Measurements from ENCODE around the gene PILRA. TPM values are rescaled to one million over a fixed set of nuclear protein-coding genes. Genes with fewer than 3 reads are reported as not detected.
"Not testable (repeated sequence)": the region's sequence is repeated elsewhere in the genome, so short reads cannot be mapped to it uniquely, and the experiment has no call there.

Gene PILRA
- total RNA-seq, 1 experiment from 2014 or later, result 0.28 TPM

DNA sequence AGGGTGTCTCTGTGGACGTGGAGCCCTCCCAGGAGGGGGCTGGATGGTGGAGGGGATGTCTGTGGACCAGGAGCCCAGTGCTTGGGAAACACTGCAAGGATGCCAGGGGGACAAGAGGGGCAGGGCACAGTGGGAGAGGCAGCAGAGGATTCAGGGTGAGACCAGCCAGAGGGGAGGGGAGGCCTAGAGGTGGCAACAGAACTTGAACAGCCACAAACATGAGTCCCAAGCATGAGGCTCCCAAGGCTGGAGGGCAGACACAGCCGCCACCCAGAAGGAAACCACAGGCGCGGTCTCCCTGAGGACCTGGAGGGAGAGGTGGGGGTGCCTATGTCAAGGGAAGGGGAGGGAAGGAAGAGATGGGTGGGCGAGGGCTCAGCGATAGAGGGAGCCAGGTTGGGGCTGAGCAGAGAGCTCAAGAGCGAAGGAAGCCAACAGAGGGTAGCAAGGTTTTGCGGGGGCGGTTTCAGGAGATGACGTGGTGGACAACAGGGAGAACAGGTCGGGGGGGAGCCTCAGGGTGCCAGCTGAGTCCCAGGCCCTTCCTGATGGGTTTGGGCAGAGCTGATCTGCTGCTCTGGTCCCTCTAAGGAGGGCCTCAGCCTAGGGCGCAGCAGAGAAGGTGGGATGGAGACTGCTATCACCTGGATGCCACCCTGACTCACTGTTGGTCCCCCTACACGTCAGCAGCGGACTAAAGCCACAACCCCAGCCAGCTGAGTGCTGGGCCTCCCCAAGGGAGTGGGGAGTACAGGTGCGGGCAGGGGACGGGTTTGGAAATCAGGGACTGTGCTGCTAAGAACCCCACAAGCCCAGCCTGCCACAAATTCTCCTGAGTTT is 6.7 kb upstream of the PILRA start:
- DNase-seq, result no peak
- Histone ChIP-seq H3K27me3 (ENCODE audit: control insufficient read depth, insufficient read depth, low read length) (no peaks in the 10 kb centered on the region), H3K36me3 (replicated peaks; ENCODE audit: control insufficient read depth, insufficient read depth, low read length) (peaks cover 1% of the 10 kb centered on the region), H3K4me3 (ENCODE audit: insufficient read depth, low read depth, low read length) (no peak overlapping the region)

DNA sequence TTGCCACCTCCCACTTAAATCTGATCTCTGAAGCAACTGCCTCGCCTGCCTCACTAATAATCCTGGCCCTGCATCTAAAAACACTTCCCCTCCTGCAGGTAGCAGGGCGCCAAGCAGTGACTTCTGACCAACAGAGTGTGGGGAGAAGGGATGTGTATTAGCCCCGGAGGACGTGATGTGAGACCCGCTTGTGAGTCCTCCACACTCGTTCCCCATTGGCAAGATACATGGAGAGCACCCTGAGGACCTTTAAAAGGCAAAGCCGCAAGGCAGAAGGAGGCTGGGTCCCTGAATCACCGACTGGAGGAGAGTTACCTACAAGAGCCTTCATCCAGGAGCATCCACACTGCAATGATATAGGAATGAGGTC is 6.1 kb upstream of the PILRA start:
- DNase-seq, result no peak
- no peak overlapping the region for H3K4me3 ChIP-seq (ENCODE audit: insufficient read depth, low read depth, low read length)
- H3K27me3 ChIP-seq (ENCODE audit: control insufficient read depth, insufficient read depth, low read length), result no peaks in the 10 kb centered on the region
- H3K36me3 ChIP-seq (replicated peaks; ENCODE audit: control insufficient read depth, insufficient read depth, low read length), result no peaks in the 10 kb centered on the region; the same call in none of the 2 replicates

DNA sequence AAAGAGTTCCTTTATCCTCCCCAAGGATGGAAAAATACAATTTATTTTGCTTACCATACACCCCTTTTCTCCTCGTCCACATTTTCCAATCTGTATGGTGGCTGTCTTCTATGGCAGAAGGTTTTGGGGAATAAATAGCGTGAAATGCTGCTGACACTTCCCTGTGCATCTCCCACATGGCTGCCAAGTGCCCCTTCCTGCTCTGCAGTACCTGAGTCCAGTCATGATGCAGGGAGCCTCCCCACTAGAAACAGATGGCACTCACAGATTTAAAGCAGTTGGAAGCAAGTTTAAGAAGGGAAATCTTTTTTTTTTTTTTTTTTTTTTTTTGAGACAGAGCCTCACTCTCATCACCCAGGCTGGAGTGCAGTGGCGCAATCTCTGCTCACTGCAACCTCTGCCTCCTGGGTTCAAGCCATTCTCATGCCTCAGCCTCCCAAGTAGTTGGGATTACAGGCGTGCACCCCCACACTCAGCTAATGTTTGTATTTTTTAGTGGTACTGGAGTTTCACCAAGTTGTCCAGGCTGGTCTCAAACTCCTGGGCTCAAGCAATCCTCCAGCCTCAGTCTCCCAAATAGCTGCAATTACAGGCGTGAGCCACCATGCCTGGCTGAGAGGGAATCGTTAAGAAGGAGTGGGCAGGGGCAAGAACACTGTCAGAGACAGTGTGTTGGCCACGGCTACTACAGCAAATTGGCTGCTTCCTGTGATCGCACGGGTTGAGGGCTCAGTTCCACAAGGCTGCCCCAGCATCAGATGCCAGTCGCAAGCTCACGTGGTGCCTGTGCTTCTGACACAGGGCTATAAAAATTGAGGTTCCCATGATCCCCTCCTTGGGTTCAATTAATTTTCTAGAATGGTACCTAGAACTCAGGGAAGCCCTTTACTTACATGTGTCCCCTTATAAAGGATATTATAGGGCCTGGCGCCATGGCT is 5.3 kb upstream of the PILRA start:
- DNase-seq, result no peak
- no peaks in the 10 kb centered on the region; the same call in none of the 2 replicates for H3K36me3 ChIP-seq (replicated peaks; ENCODE audit: control insufficient read depth, insufficient read depth, low read length)

DNA sequence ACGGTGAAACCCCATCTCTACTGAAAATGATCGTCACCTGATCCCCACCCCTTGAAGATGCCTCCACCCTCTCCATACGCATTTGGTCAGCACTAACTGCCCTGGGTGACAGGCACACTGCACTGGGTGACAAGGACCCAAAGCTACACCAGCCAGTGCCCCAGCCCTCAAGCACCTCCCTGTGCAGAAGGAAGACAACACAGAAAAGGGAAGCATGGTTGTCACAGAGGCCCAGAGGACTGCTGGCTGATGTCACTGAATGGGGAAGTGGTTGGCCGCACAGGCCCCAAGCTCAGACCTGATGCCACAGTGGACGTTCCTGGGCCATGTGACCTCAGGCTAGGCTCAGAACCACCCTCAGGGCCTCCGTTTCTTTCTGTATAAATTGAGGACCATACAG is 4.2 kb upstream of the PILRA start:
- Histone ChIP-seq H3K27me3 (ENCODE audit: control insufficient read depth, insufficient read depth, low read length) (no peaks in the 10 kb centered on the region), H3K36me3 (replicated peaks; ENCODE audit: control insufficient read depth, insufficient read depth, low read length) (no peaks in the 10 kb centered on the region; the same call in 1 of the 2 replicates), H3K4me3 (ENCODE audit: insufficient read depth, low read depth, low read length) (no peak overlapping the region)
- no peak for DNase-seq

More for the DNA sequence above, 5.3 kb upstream of the PILRA start:
- H3K27me3 ChIP-seq (ENCODE audit: control insufficient read depth, insufficient read depth, low read length), result no peaks in the 10 kb centered on the region
- no peak overlapping the region for H3K4me3 ChIP-seq (ENCODE audit: insufficient read depth, low read depth, low read length)

DNA sequence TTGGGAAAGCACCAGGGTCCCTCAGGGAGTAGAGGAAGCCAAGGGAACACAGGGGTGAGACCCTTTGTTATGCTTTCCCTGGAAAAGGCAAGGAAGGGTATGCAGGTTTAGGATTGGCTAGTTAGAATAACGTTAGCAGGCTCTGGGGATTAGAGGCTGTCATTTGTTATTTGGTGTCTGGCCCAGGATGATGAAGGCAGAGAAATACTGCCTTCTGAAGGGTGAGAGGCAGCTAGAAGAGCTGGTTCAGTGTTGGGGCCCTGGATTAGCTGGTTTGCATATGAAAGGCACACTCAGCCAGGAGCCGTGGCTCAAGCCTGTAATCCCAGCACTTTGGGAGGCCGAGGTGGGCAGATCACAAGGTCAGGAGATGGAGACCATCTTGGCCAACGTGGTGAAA is 3.0 kb upstream of the PILRA start:
- no peaks in the 10 kb centered on the region for H3K27me3 ChIP-seq (ENCODE audit: control insufficient read depth, insufficient read depth, low read length)
- H3K36me3 ChIP-seq (replicated peaks; ENCODE audit: control insufficient read depth, insufficient read depth, low read length), result no peaks in the 10 kb centered on the region; the same call in 1 of the 2 replicates
- no peak overlapping the region for H3K4me3 ChIP-seq (ENCODE audit: insufficient read depth, low read depth, low read length)
- peak; percentile 77 for DNase-seq

DNA sequence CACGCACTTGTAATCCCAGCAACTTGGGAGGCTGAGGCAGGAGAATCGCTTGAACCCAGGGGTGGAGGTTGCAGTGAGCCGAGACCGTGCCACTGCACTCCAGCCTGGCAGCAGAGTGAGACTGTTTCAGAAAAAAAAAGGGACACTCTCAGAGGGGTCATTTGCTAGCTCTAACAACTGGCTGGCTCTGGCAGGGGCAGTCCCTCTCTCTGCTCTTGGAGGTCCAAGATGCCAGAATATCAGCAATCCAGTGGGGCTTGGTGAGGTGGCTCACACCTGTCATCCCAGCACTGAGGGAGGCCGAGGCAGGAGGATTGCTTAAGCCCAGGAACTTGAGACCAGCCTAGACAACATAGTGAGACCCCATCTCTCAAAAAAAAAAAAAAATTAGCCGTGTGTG is 2.5 kb upstream of the PILRA start:
- Histone ChIP-seq H3K4me3 (ENCODE audit: insufficient read depth, low read depth, low read length) (no peak overlapping the region), H3K36me3 (replicated peaks; ENCODE audit: control insufficient read depth, insufficient read depth, low read length) (no peaks in the 10 kb centered on the region; the same call in 1 of the 2 replicates), H3K27me3 (ENCODE audit: control insufficient read depth, insufficient read depth, low read length) (no peaks in the 10 kb centered on the region)
- no peak for DNase-seq

DNA sequence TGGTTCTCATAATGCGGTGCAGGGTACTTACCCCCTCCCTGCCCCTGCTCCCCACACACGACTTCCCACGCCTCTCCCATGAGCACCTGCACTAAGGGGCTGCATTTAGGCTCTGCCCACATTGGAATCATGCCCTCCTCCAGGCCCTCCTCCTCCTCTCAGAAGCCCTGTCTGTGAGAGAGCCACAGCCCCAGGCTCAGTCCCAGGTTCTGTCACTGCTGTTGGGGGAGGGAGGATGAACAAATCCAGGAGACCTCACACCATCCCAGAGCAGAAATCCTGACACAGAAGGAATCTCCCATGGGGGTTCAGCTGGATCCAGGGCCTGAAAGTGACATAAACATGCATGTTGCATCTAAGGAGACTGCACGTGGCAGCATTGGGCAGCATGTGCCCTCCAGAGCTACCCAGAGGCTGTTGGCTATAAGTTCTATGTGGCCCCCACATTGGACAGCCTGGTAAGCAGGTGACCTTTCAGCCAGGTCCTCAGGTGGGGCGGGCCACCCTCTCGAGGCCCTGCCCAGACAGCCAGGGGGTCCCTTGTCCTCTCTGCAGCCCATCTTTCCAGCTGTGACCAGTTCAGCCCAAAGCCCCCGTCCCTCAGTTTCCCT is 1.6 kb upstream of the PILRA start:
- Histone ChIP-seq H3K36me3 (replicated peaks; ENCODE audit: control insufficient read depth, insufficient read depth, low read length) (no peaks in the 10 kb centered on the region; the same call in 1 of the 2 replicates), H3K27me3 (ENCODE audit: control insufficient read depth, insufficient read depth, low read length) (no peaks in the 10 kb centered on the region), H3K4me3 (ENCODE audit: insufficient read depth, low read depth, low read length) (no peak overlapping the region)
- DNase-seq, result no peak

DNA sequence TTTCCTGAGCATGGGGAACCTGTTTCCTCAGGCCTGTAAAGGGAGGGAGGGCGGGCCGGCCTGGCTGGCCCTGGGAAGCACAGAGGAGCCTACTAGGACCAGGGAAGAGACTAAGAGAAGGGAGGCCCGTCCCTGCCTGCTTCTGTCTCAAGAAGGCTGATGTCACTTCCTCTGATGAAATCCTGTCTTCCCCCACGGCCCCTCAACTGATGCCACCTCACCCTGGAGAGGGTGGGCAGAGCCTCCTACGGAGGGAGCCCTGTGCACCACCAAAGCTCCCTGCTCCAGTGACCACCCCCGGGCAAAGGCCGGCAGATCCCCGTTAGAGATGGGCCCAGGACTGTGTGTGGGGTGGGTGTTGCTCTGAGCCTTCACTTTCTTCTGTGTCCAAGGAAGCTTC is 1.0 kb upstream of the PILRA start:
- no peak for DNase-seq

DNA sequence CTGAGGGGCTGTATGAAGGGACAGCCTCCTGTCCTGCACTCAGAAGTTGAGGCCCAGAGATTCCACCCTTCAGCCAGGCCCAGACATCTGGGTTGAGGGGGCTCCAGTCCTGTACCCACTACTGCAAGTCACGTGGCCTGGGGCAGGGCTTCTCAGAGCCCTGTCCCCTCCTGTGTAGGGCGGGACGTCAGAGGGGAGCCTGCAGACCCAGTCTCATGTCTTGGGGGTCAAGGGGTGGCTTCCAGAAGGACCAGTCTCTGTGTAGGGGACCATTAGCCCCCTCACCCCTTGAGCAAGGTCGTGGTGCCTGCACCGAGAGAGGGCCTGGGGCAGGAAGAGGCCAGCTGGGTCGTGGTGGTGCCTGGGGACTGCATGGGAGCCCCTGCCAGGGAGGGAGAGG is 593 bp upstream of the PILRA start:
- no peaks in the 10 kb centered on the region for H3K36me3 ChIP-seq (replicated peaks; ENCODE audit: control insufficient read depth, insufficient read depth, low read length)
- no peak for DNase-seq
- no peaks in the 10 kb centered on the region for H3K27me3 ChIP-seq (ENCODE audit: control insufficient read depth, insufficient read depth, low read length)
- no peak overlapping the region for H3K4me3 ChIP-seq (ENCODE audit: insufficient read depth, low read depth, low read length)

More for the DNA sequence above, 1.0 kb upstream of the PILRA start:
- Histone ChIP-seq H3K27me3 (ENCODE audit: control insufficient read depth, insufficient read depth, low read length) (no peaks in the 10 kb centered on the region), H3K4me3 (ENCODE audit: insufficient read depth, low read depth, low read length) (no peak overlapping the region), H3K36me3 (replicated peaks; ENCODE audit: control insufficient read depth, insufficient read depth, low read length) (no peaks in the 10 kb centered on the region; the same call in 1 of the 2 replicates)

DNA sequence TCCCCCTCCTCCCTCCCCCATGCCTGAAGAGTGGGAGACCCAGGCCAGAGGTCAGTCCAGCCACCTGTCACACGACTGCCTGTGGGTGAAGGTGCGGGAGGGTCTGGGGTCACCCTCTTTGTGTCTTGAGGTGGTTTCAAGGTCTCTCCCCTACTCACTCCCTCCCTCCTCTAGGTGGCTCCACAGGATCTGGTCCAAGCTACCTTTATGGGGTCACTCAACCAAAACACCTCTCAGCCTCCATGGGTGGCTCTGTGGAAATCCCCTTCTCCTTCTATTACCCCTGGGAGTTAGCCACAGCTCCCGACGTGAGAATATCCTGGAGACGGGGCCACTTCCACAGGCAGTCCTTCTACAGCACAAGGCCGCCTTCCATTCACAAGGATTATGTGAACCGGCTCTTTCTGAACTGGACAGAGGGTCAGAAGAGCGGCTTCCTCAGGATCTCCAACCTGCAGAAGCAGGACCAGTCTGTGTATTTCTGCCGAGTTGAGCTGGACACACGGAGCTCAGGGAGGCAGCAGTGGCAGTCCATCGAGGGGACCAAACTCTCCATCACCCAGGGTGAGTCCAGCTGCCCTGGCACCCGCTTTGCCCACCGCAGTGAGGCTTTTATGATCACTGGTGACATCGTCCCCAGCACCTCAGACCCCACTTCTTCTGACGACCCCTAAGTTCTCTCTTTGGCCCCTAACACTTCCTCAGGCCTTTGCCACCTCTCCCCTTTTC is 747 bp downstream of the PILRA start:
- H3K27me3 ChIP-seq (ENCODE audit: control insufficient read depth, insufficient read depth, low read length); DNase-seq; H3K36me3 ChIP-seq (replicated peaks; ENCODE audit: control insufficient read depth, insufficient read depth, low read length); H3K4me3 ChIP-seq (ENCODE audit: insufficient read depth, low read depth, low read length): not testable (repeated sequence)

DNA sequence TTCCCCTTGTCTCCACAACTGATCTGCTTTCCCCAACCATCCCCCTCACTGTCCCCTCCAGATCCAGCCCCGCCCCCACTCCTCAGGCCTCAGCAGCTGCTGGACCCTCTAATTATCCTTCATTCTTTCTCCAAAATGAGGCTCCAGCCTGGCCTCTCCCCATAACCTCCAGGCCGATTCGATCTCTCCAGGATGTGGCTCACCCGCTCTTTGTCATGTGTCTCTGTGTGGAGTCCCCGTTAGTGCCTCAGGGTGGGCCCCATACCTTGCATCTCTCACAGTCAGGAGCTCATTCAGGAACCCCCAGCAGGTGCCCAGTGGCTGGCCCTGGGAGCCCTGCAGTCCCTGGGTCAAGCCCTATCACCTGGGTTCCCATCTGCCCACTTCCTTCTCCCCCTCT is 1.3 kb downstream of the PILRA start:
- no peaks in the 10 kb centered on the region for H3K36me3 ChIP-seq (replicated peaks; ENCODE audit: control insufficient read depth, insufficient read depth, low read length)
- H3K27me3 ChIP-seq (ENCODE audit: control insufficient read depth, insufficient read depth, low read length), result no peaks in the 10 kb centered on the region
- DNase-seq, result no peak
- H3K4me3 ChIP-seq (ENCODE audit: insufficient read depth, low read depth, low read length), result no peak overlapping the region

DNA sequence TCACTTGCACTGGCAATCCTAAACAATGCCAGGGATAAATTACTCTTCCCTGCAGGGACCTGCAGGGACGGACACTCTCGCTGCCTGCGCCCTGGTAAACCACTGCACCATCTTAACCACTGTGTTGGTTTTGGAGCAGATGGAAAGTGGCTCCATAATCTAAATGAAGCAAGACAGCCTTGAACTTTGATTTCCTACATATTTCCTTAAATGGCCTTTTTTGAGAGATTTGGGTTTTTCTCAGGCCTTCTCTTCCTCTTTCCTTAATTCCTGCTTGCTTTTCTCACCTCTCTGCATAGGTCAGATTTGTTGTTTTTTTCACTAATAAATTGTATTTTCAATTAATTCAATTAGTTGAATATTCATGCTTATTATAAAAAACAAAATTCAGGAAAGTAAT is 2.8 kb downstream of the PILRA start:
- no peaks in the 10 kb centered on the region for H3K36me3 ChIP-seq (replicated peaks; ENCODE audit: control insufficient read depth, insufficient read depth, low read length)
- no peak overlapping the region for H3K4me3 ChIP-seq (ENCODE audit: insufficient read depth, low read depth, low read length)
- no peak for DNase-seq
- no peaks in the 10 kb centered on the region for H3K27me3 ChIP-seq (ENCODE audit: control insufficient read depth, insufficient read depth, low read length)

DNA sequence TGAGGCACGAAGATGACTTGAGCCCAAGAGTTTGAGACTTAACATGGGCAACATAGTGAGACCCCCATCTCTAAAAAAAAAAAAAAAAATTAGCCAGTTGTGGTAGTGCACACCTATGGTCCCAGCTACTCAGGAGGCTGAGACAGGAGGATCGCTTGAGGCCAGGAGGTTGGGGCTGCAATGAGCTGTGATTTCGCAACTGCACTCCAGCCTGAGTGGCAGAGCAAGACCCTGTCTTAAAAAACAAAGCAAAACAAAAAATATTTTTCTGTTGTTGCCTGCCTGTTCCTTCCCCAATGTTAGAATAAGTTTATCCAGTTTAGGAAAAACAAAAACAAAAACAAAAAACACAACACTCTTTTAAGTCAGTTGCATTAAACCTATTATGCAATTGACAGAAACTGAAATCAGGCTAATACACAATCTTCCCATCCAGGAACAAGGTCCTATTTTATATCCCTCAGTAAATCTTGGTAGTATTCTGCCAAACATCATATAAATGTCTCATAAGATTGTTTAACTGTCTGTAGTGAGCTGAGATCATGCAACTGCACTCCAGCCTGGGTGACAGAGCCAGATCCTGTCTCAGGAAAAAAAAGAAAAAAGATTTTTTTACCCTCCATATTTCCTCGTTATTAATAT is 4.9 kb downstream of the PILRA start:
- no peaks in the 10 kb centered on the region; the same call in 1 of the 2 replicates for H3K36me3 ChIP-seq (replicated peaks; ENCODE audit: control insufficient read depth, insufficient read depth, low read length)
- H3K27me3 ChIP-seq (ENCODE audit: control insufficient read depth, insufficient read depth, low read length), result no peaks in the 10 kb centered on the region
- DNase-seq, result no peak
- H3K4me3 ChIP-seq (ENCODE audit: insufficient read depth, low read depth, low read length), result no peak overlapping the region
